GM18508 (cell line): Measurements from ENCODE around the gene CDR2L.
"Not testable (repeated sequence)": the region's sequence is repeated elsewhere in the genome, so short reads cannot be mapped to it uniquely, and the experiment has no call there.

Source experiments
- ATAC-seq: cut with Tn5 transposase; IDR thresholded peaks from one replicate; pipeline ENCODE4 v1.9.1; 2021; ENCODE audit warnings: moderate number of reproducible peaks; ENCODE audit not compliant: insufficient read depth, unreplicated experiment

Gene CDR2L

GRCh38 chr17:75006653-75007052 lies 19.2 kb downstream of the CDR2L start:
- no peak for ATAC-seq

- ATAC-seq, result no peak
Measured at GRCh38 chr17:75008373-75008772, 20.9 kb downstream of the CDR2L start.

GRCh38 chr17:75009139-75009724 lies 21.8 kb downstream of the CDR2L start:
- ATAC-seq, result no peak

- ATAC-seq, result no peak
Measured at GRCh38 chr17:75010683-75011400, 23.4 kb downstream of the CDR2L start.

GRCh38 chr17:75011401-75012095 lies 24.1 kb downstream of the CDR2L start:
- ATAC-seq, result no peak

- no peak for ATAC-seq
Measured at GRCh38 chr17:75012096-75012345, 24.6 kb downstream of the CDR2L start.

- peak; percentile 51 for ATAC-seq
Measured at GRCh38 chr17:75012346-75013091, 25.1 kb downstream of the CDR2L start, which contains the start of gene MRPL58. TSS of gene MRPL58 (plus strand) at chr17:75012670. CDS start at chr17:75012687, 17 bp downstream.

- no peak for ATAC-seq
Measured at GRCh38 chr17:75013092-75013559, 25.7 kb downstream of the CDR2L start.

- no peak for ATAC-seq
Measured at GRCh38 chr17:75019146-75019545, 31.7 kb downstream of the CDR2L start.

- no peak for ATAC-seq
Measured at GRCh38 chr17:75019710-75020109, 32.3 kb downstream of the CDR2L start.

GRCh38 chr17:75020331-75021110 lies 33.1 kb downstream of the CDR2L start:
- no peak for ATAC-seq

GRCh38 chr17:75024686-75025397 lies 37.4 kb downstream of the CDR2L start:
- ATAC-seq, result no peak

- not testable (repeated sequence) for ATAC-seq
Measured at GRCh38 chr17:75025398-75025734, 37.9 kb downstream of the CDR2L start.

- not testable (repeated sequence) for ATAC-seq
Measured at GRCh38 chr17:75026650-75027049, 39.2 kb downstream of the CDR2L start.

GRCh38 chr17:75030161-75030560 lies 42.7 kb downstream of the CDR2L start:
- no peak for ATAC-seq

GRCh38 chr17:75031972-75032719 lies 44.7 kb downstream of the CDR2L start:
- no peak for ATAC-seq

- ATAC-seq, result no peak
Measured at GRCh38 chr17:75032720-75033280, 45.4 kb downstream of the CDR2L start.

- no peak for ATAC-seq
Measured at GRCh38 chr17:75033346-75034235, 46.2 kb downstream of the CDR2L start.
